Activated naive CD4-positive, alpha-beta T cell treated with anti-CD3 and anti-CD28 coated beads, Interleukin-2, amount 50 U/mL, for 72 hours (primary cell): Measurements from ENCODE around the gene SCNN1B. TPM values are rescaled to one million over a fixed set of nuclear protein-coding genes. Genes with fewer than 3 reads are reported as not detected.
"Not testable (repeated sequence)": the region's sequence is repeated elsewhere in the genome, so short reads cannot be mapped to it uniquely, and the experiment has no call there.

Experiments used
- ATAC-seq, 2 donors: fragments of 150-1000 bp; cut with Tn5 transposase; 2 replicates each; pipeline ENCODE4 v1.10.0; 2021; ENCODE audit warnings: mild to moderate bottlenecking in 2 of 2, moderate library complexity in 2 of 2
- DNase-seq, 2 donors: peaks; one replicate each; pipeline ENCODE4 v3.0.0; 2021 to 2022; ENCODE audit warnings: low spot score in 2 of 2
- H3K27ac Mint-ChIP-seq, 2 donors: one replicate each; pipeline ENCODE4 v1.8.0; 2022; ENCODE audit warnings: mild to moderate bottlenecking in 2 of 2, mixed read lengths in 2 of 2
- H3K36me3 Mint-ChIP-seq, 2 donors: one replicate each; pipeline ENCODE4 v1.8.0; 2022; ENCODE audit warnings: mixed read lengths in 2 of 2
- H3K9me3 Mint-ChIP-seq, 2 donors: one replicate each; pipeline ENCODE4 v1.8.0; 2022; ENCODE audit warnings: mixed read lengths in 2 of 2
- total RNA-seq, 2 donors: library from RNA; stranded (reverse); gene quantifications; one replicate each; pipeline ENCODE4 v1.2.3, GENCODE V29; 2022

SCNN1B gene
- total RNA-seq, 2 donors from 2014 or later = not detected

- Mint-ChIP-seq H3K27ac (no peak overlapping the region), H3K9me3 (no peaks in the 10 kb centered on the region), H3K36me3 (no peaks in the 10 kb centered on the region)
- ATAC-seq (no peak), DNase-seq (no peak)
Measured at GRCh38 chr16:23357761-23358290, 55.7 kb downstream of the SCNN1B start.

- Mint-ChIP-seq H3K9me3 (no peaks in the 10 kb centered on the region), H3K36me3 (no peaks in the 10 kb centered on the region), H3K27ac (no peak overlapping the region)
- no peak for DNase-seq
- ATAC-seq = no peak
Measured at GRCh38 chr16:23359092-23359760, 57.1 kb downstream of the SCNN1B start.

GRCh38 chr16:23362460-23363317 lies 60.6 kb downstream of the SCNN1B start:
- H3K9me3 Mint-ChIP-seq = no peaks in the 10 kb centered on the region
- no peak overlapping the region for H3K27ac Mint-ChIP-seq
- DNase-seq (no peak), ATAC-seq (no peak)
- H3K36me3 Mint-ChIP-seq = no peaks in the 10 kb centered on the region

- H3K36me3 Mint-ChIP-seq = no peaks in the 10 kb centered on the region
- no peaks in the 10 kb centered on the region for H3K9me3 Mint-ChIP-seq
- ATAC-seq (peak; percentile 59 to 88), DNase-seq (peak in 1 of 2 donors; percentile 11)
- H3K27ac Mint-ChIP-seq = peak overlapping the region; percentile 37 to 57
Measured at GRCh38 chr16:23365602-23366240, 63.6 kb downstream of the SCNN1B start.

- H3K9me3 Mint-ChIP-seq, H3K36me3 Mint-ChIP-seq, H3K27ac Mint-ChIP-seq, DNase-seq, ATAC-seq: not testable (repeated sequence)
Measured at GRCh38 chr16:23366341-23366740, 64.2 kb downstream of the SCNN1B start.

- Mint-ChIP-seq H3K9me3 (no peaks in the 10 kb centered on the region), H3K27ac (no peak overlapping the region), H3K36me3 (no peaks in the 10 kb centered on the region)
- no peak for ATAC-seq
- DNase-seq = no peak
Measured at GRCh38 chr16:23367564-23367963, 65.5 kb downstream of the SCNN1B start.

GRCh38 chr16:23367988-23368387 lies 65.9 kb downstream of the SCNN1B start:
- Mint-ChIP-seq H3K36me3 (no peaks in the 10 kb centered on the region), H3K9me3 (no peaks in the 10 kb centered on the region), H3K27ac (no peak overlapping the region)
- DNase-seq = no peak
- no peak for ATAC-seq

- H3K27ac Mint-ChIP-seq = no peak overlapping the region
- H3K36me3 Mint-ChIP-seq = no peaks in the 10 kb centered on the region
- no peak for ATAC-seq
- no peak for DNase-seq
- no peaks in the 10 kb centered on the region for H3K9me3 Mint-ChIP-seq
Measured at GRCh38 chr16:23368469-23368868, 66.4 kb downstream of the SCNN1B start.

GRCh38 chr16:23369416-23369815 lies 67.3 kb downstream of the SCNN1B start:
- Mint-ChIP-seq H3K27ac (no peak overlapping the region), H3K36me3 (no peaks in the 10 kb centered on the region), H3K9me3 (no peaks in the 10 kb centered on the region)
- no peak for ATAC-seq
- no peak for DNase-seq

GRCh38 chr16:23371368-23371767 lies 69.3 kb downstream of the SCNN1B start:
- ATAC-seq (no peak), DNase-seq (no peak)
- Mint-ChIP-seq H3K27ac (no peak overlapping the region), H3K36me3 (no peaks in the 10 kb centered on the region), H3K9me3 (no peaks in the 10 kb centered on the region)

- Mint-ChIP-seq H3K36me3 (no peaks in the 10 kb centered on the region), H3K27ac (no peak overlapping the region), H3K9me3 (no peaks in the 10 kb centered on the region)
- no peak for DNase-seq
- no peak for ATAC-seq
Measured at GRCh38 chr16:23373436-23374219, 71.5 kb downstream of the SCNN1B start.

GRCh38 chr16:23374721-23375510 lies 72.8 kb downstream of the SCNN1B start:
- peak in 1 of 2 donors; percentile 9 for ATAC-seq

GRCh38 chr16:23375643-23376042 lies 73.5 kb downstream of the SCNN1B start:
- Mint-ChIP-seq H3K27ac (no peak overlapping the region), H3K9me3 (no peaks in the 10 kb centered on the region), H3K36me3 (no peaks in the 10 kb centered on the region)
- DNase-seq (no peak), ATAC-seq (no peak)

More at GRCh38 chr16:23374721-23375510, 72.8 kb downstream of the SCNN1B start:
- no peak overlapping the region for H3K27ac Mint-ChIP-seq
- no peaks in the 10 kb centered on the region for H3K36me3 Mint-ChIP-seq
- DNase-seq = no peak
- H3K9me3 Mint-ChIP-seq = no peaks in the 10 kb centered on the region

GRCh38 chr16:23377071-23377931 lies 75.2 kb downstream of the SCNN1B start:
- Mint-ChIP-seq H3K36me3 (no peaks in the 10 kb centered on the region), H3K9me3 (no peaks in the 10 kb centered on the region), H3K27ac (peak overlapping the region; percentile 25 to 46)
- DNase-seq (no peak), ATAC-seq (no peak)

- Mint-ChIP-seq H3K36me3 (no peaks in the 10 kb centered on the region), H3K9me3 (no peaks in the 10 kb centered on the region), H3K27ac (no peak overlapping the region)
- no peak for ATAC-seq
- no peak for DNase-seq
Measured at GRCh38 chr16:23378256-23378655, 76.2 kb downstream of the SCNN1B start.
